ENCODE measurements around the gene GUCY2F. TPM values are rescaled to one million over a fixed set of nuclear protein-coding genes. Genes with fewer than 3 reads are reported as not detected.

The GUCY2F gene
- total RNA-seq (not detected), polyA plus RNA-seq (not detected), total RNA-seq (not detected)

DNA sequence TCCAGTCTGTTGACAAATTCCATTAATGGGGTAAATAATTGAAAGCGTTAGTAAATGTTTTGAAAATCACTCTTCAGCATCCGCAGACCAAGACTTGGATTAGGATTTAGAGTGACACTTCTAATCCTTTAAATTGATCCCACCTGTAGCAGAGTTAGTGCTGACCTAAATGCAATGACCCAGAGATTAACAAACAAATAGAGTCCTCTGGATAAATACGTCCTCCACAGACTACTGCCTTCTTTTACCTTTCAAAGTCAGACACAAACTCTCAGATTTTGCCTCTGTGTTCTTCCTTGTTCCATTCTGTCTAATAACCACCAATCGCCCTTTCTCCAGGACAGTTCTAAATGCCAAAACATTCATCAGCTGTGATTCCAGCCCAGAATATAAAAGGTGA, at the start of gene GUCY2F:
Gene GUCY2F, minus strand, starts transcription at position 101 of the 400 bp plus-strand sequence. CDS start 6,150 bp downstream, outside the sequence.
- H3K4me3 ChIP-seq (ENCODE audit: low read length), result no peak within 1 kb of the TSS
- ATAC-seq (no peak), DNase-seq (no peak)
- no peaks in the 10 kb centered on the region for H3K4me1 ChIP-seq (ENCODE audit: control insufficient read depth in 2 of 2, insufficient read depth in 2 of 2, low read length in 2 of 2)
- Mint-ChIP-seq H3K36me3 (no peaks in the 10 kb centered on the region), H3K4me1 (peaks cover 0 to 3% (median 0%) of the 10 kb centered on the region in 7 donors), H3K4me3 (no peak within 1 kb of the TSS), H3K27me3 (peaks cover 0 to 11% (median 0%) of the 10 kb centered on the region in 5 donors), H3K27ac (no peak within 1 kb of the TSS), H3K9me3 (no peaks in the 10 kb centered on the region)
- H3K27ac ChIP-seq (ENCODE audit: low read depth, low read length), result no peak within 1 kb of the TSS
- H3K9me3 ChIP-seq (ENCODE audit: control insufficient read depth in 2 of 3, low read length in 3 of 3), result no peaks in the 10 kb centered on the region
- no peaks in the 10 kb centered on the region for H3K36me3 ChIP-seq (ENCODE audit: control insufficient read depth in 2 of 3, insufficient read depth in 3 of 3, low read length in 3 of 3)
- intact Hi-C loops (cut with micrococcal nuclease), result loop anchor here in 1 of 2 donors (10.0 kb wide), 1 partner anchor 663 kb away; no protein-coding TSS in a partner anchor
- no peaks in the 10 kb centered on the region for H3K27me3 ChIP-seq (ENCODE audit: control insufficient read depth in 2 of 2, insufficient read depth in 2 of 2, low read length in 2 of 2)
- POLR2A ChIA-PET, result no interaction called here
- CTCF ChIA-PET, result interaction anchor here (0.7 kb wide), 1 partner anchor 9 kb away, joined by 3 read pairs; no protein-coding TSS in a partner anchor

GRCh38 chrX:109519001-109519400, 37.1 kb upstream of the GUCY2F start:
- Mint-ChIP-seq H3K4me1 (no peaks in the 10 kb centered on the region), H3K27ac (no peak overlapping the region), H3K9me3 (peaks cover 0 to 5% (median 0%) of the 10 kb centered on the region in 11 donors), H3K27me3 (peaks cover 8 to 29% (median 25%) of the 10 kb centered on the region in 5 donors), H3K4me3 (no peak overlapping the region), H3K36me3 (no peaks in the 10 kb centered on the region)
- Histone ChIP-seq H3K27ac (ENCODE audit: low read depth, low read length) (no peak overlapping the region), H3K9me3 (ENCODE audit: control insufficient read depth in 2 of 3, low read length in 3 of 3) (no peaks in the 10 kb centered on the region), H3K27me3 (ENCODE audit: control insufficient read depth in 2 of 2, insufficient read depth in 2 of 2, low read length in 2 of 2) (no peaks in the 10 kb centered on the region), H3K36me3 (ENCODE audit: control insufficient read depth in 2 of 3, insufficient read depth in 3 of 3, low read length in 3 of 3) (no peaks in the 10 kb centered on the region), H3K4me1 (ENCODE audit: control insufficient read depth in 2 of 2, insufficient read depth in 2 of 2, low read length in 2 of 2) (no peaks in the 10 kb centered on the region), H3K4me3 (ENCODE audit: low read length) (no peak overlapping the region)
- no peak for DNase-seq
- intact Hi-C loops (cut with micrococcal nuclease), result no loop called here
- ATAC-seq, result no peak
- POLR2A ChIA-PET, result no interaction called here
- CTCF ChIA-PET, result no interaction called here

DNA sequence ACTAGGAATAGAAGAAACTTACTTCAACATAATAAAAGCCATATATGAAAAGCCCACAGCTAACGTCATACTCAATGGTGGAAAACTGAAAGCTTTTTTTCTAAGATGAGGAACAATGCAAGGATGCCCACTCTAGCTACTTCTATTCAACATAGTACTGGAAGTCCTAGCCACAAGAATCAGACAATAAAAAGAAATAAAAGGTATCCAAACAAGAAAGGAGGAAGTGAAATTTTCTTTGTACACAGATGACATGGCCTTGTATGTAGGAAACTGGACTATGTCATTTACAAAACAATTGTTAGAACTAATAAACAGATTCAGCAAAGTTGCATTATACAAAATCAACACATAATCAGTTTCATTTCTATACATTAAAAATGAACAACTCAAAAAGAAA, 29.2 kb upstream of the GUCY2F start:
- Histone ChIP-seq H3K4me1 (ENCODE audit: control insufficient read depth in 2 of 2, insufficient read depth in 2 of 2, low read length in 2 of 2) (no peaks in the 10 kb centered on the region), H3K27ac (ENCODE audit: low read depth, low read length) (no peak overlapping the region), H3K9me3 (ENCODE audit: control insufficient read depth in 2 of 3, low read length in 3 of 3) (no peaks in the 10 kb centered on the region), H3K36me3 (ENCODE audit: control insufficient read depth in 2 of 3, insufficient read depth in 3 of 3, low read length in 3 of 3) (no peaks in the 10 kb centered on the region), H3K4me3 (ENCODE audit: low read length) (no peak overlapping the region), H3K27me3 (ENCODE audit: control insufficient read depth in 2 of 2, insufficient read depth in 2 of 2, low read length in 2 of 2) (no peaks in the 10 kb centered on the region)
- POLR2A ChIA-PET, result no interaction called here
- no peak overlapping the region for H3K4me3 Mint-ChIP-seq
- ATAC-seq, result no peak
- no peaks in the 10 kb centered on the region for H3K9me3 Mint-ChIP-seq
- H3K27me3 Mint-ChIP-seq, result peaks cover 21 to 42% (median 31%) of the 10 kb centered on the region in 5 donors
- no peak overlapping the region for H3K27ac Mint-ChIP-seq
- intact Hi-C loops (cut with micrococcal nuclease), result no loop called here
- no peaks in the 10 kb centered on the region for H3K36me3 Mint-ChIP-seq
- DNase-seq, result no peak
- H3K4me1 Mint-ChIP-seq, result no peaks in the 10 kb centered on the region
- CTCF ChIA-PET, result no interaction called here

DNA sequence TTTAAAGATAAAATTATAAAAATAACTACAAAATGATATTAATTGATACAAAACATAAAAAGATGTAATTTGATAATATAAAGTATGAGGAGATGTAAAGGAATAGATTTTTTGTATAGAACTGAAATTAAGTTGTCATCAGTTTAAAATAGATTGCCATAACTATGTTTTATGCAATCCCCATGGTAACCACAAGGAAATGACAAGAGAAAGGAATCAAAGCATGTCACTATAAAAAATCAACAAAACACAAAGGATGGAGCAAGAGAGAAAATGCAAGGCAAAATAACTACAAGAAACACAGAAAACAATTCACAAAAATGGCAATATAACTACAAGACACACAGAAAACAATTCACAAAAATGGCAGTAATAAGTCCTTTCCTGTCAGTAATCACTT, 27.0 kb upstream of the GUCY2F start:
- ChIA-PET CTCF (no interaction called here), POLR2A (interaction anchor here (0.7 kb wide), 1 partner anchor 28 kb away, joined by 4 read pairs; the partner anchor contains the start of gene NXT2)
- Histone ChIP-seq H3K9me3 (ENCODE audit: control insufficient read depth in 2 of 3, low read length in 3 of 3) (no peaks in the 10 kb centered on the region), H3K36me3 (ENCODE audit: control insufficient read depth in 2 of 3, insufficient read depth in 3 of 3, low read length in 3 of 3) (no peaks in the 10 kb centered on the region), H3K27me3 (ENCODE audit: control insufficient read depth in 2 of 2, insufficient read depth in 2 of 2, low read length in 2 of 2) (no peaks in the 10 kb centered on the region), H3K4me3 (ENCODE audit: low read length) (no peak overlapping the region), H3K4me1 (ENCODE audit: control insufficient read depth in 2 of 2, insufficient read depth in 2 of 2, low read length in 2 of 2) (no peaks in the 10 kb centered on the region), H3K27ac (ENCODE audit: low read depth, low read length) (no peak overlapping the region)
- no peak overlapping the region for H3K4me3 Mint-ChIP-seq
- intact Hi-C loops (cut with micrococcal nuclease), result no loop called here
- H3K4me1 Mint-ChIP-seq, result no peaks in the 10 kb centered on the region
- H3K27me3 Mint-ChIP-seq, result peaks cover 20 to 30% (median 23%) of the 10 kb centered on the region in 5 donors
- no peak for ATAC-seq
- no peaks in the 10 kb centered on the region for H3K9me3 Mint-ChIP-seq
- no peaks in the 10 kb centered on the region for H3K36me3 Mint-ChIP-seq
- H3K27ac Mint-ChIP-seq, result no peak overlapping the region
- DNase-seq, result no peak

- ChIA-PET CTCF (no interaction called here), POLR2A (no interaction called here)
- H3K4me3 ChIP-seq (ENCODE audit: low read length), result no peak overlapping the region
- no peaks in the 10 kb centered on the region for H3K36me3 ChIP-seq (ENCODE audit: control insufficient read depth in 2 of 3, insufficient read depth in 3 of 3, low read length in 3 of 3)
- no peaks in the 10 kb centered on the region for H3K4me1 Mint-ChIP-seq
- H3K27ac ChIP-seq (ENCODE audit: low read depth, low read length), result no peak overlapping the region
- H3K27me3 ChIP-seq (ENCODE audit: control insufficient read depth in 2 of 2, insufficient read depth in 2 of 2, low read length in 2 of 2), result no peaks in the 10 kb centered on the region
- H3K4me1 ChIP-seq (ENCODE audit: control insufficient read depth in 2 of 2, insufficient read depth in 2 of 2, low read length in 2 of 2), result no peaks in the 10 kb centered on the region
- peaks cover 0 to 10% (median 8%) of the 10 kb centered on the region in 5 donors for H3K27me3 Mint-ChIP-seq
- no peaks in the 10 kb centered on the region for H3K9me3 ChIP-seq (ENCODE audit: control insufficient read depth in 2 of 3, low read length in 3 of 3)
- ATAC-seq, result no peak
- intact Hi-C loops (cut with micrococcal nuclease), result no loop called here
- no peak overlapping the region for H3K4me3 Mint-ChIP-seq
- DNase-seq, result no peak
- H3K36me3 Mint-ChIP-seq, result no peaks in the 10 kb centered on the region
- no peaks in the 10 kb centered on the region for H3K9me3 Mint-ChIP-seq
- H3K27ac Mint-ChIP-seq, result no peak overlapping the region
Observed at GRCh38 chrX:109501176-109501575, 19.3 kb upstream of the GUCY2F start.

DNA sequence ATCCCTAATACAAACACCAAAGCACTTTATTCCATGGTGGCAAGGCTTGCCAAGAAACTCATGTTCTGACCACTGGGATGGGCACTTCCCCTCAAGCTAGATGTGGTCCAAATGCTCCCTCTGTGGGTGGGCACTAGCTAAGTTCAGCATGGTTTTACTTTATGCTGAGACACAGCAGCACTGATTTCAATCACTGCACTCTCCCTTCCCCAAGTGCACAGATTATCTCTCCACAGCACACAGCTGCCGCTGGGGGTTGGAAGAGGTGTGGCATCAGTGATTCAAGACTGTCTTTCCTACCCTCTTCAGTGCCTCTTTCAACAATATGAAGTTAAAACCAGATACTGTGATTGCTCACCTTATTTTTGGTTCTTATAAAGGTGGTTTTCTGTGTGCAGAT, 16.5 kb upstream of the GUCY2F start:
- Histone ChIP-seq H3K27me3 (ENCODE audit: control insufficient read depth in 2 of 2, insufficient read depth in 2 of 2, low read length in 2 of 2) (no peaks in the 10 kb centered on the region), H3K4me1 (ENCODE audit: control insufficient read depth in 2 of 2, insufficient read depth in 2 of 2, low read length in 2 of 2) (no peaks in the 10 kb centered on the region), H3K27ac (ENCODE audit: low read depth, low read length) (no peak overlapping the region), H3K9me3 (ENCODE audit: control insufficient read depth in 2 of 3, low read length in 3 of 3) (no peaks in the 10 kb centered on the region), H3K36me3 (ENCODE audit: control insufficient read depth in 2 of 3, insufficient read depth in 3 of 3, low read length in 3 of 3) (no peaks in the 10 kb centered on the region), H3K4me3 (ENCODE audit: low read length) (no peak overlapping the region)
- intact Hi-C loops (cut with micrococcal nuclease), result no loop called here
- DNase-seq, result no peak
- CTCF ChIA-PET, result no interaction called here
- Mint-ChIP-seq H3K4me3 (no peak overlapping the region), H3K27me3 (peaks cover 0 to 15% (median 8%) of the 10 kb centered on the region in 5 donors), H3K36me3 (no peaks in the 10 kb centered on the region), H3K4me1 (no peaks in the 10 kb centered on the region), H3K27ac (no peak overlapping the region), H3K9me3 (no peaks in the 10 kb centered on the region)
- ATAC-seq, result no peak
- POLR2A ChIA-PET, result no interaction called here

DNA sequence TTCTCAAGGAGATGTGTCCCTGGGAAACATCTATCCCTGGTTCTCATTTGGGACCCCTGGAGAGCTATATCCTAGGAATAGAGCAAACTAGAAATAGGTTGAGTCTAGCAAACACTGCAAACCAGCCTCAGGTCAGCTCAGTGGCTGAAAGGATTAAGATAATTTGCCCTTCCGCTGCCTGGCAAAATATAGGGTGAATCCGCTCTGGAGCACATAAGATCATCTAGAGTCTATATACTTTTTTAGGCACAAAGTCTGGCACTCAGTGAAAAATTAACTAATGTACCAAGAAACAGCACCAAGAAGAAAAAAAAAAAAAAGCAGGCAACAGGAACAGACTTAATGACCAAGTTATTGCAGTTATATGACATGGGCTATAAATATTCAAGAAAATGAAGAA, 7.3 kb upstream of the GUCY2F start:
- no peak for ATAC-seq
- ChIA-PET POLR2A (no interaction called here), CTCF (no interaction called here)
- no peak overlapping the region for H3K4me3 ChIP-seq (ENCODE audit: low read length)
- H3K27me3 Mint-ChIP-seq, result peaks cover 0 to 15% (median 0%) of the 10 kb centered on the region in 5 donors
- no peaks in the 10 kb centered on the region for H3K4me1 Mint-ChIP-seq
- H3K27me3 ChIP-seq (ENCODE audit: control insufficient read depth in 2 of 2, insufficient read depth in 2 of 2, low read length in 2 of 2), result no peaks in the 10 kb centered on the region
- no peaks in the 10 kb centered on the region for H3K36me3 Mint-ChIP-seq
- H3K4me1 ChIP-seq (ENCODE audit: control insufficient read depth in 2 of 2, insufficient read depth in 2 of 2, low read length in 2 of 2), result no peaks in the 10 kb centered on the region
- DNase-seq, result no peak
- no peak overlapping the region for H3K27ac ChIP-seq (ENCODE audit: low read depth, low read length)
- H3K36me3 ChIP-seq (ENCODE audit: control insufficient read depth in 2 of 3, insufficient read depth in 3 of 3, low read length in 3 of 3), result no peaks in the 10 kb centered on the region
- H3K27ac Mint-ChIP-seq, result no peak overlapping the region
- H3K4me3 Mint-ChIP-seq, result no peak overlapping the region
- no peaks in the 10 kb centered on the region for H3K9me3 Mint-ChIP-seq
- intact Hi-C loops (cut with micrococcal nuclease), result loop anchor here (5.0 to 10.0 kb wide), 4 partner anchors 223 to 923 kb away; no protein-coding TSS in a partner anchor
- no peaks in the 10 kb centered on the region for H3K9me3 ChIP-seq (ENCODE audit: control insufficient read depth in 2 of 3, low read length in 3 of 3)
